Measurements from ENCODE around the gene CNNM2. TPM values are rescaled to one million over a fixed set of nuclear protein-coding genes. Genes with fewer than 3 reads are reported as not detected.
A peak's percentile ranks its signal among the peaks of the same experiment; 100 is the strongest.

Gene CNNM2
- total RNA-seq (2014; rRNA removed), result 5.3 and 5.5 TPM in 2 replicates
- 2.0 TPM for polyA plus RNA-seq (2012)

GRCh38 chr10:102917962-102918816, at the start of gene CNNM2:
Gene CNNM2 (plus strand): TSS chr10:102918294. CDS start chr10:102918481, 187 bp downstream.
- DNase-seq (ENCODE audit: low read depth), result peak; percentile 100

- DNase-seq (ENCODE audit: low read depth), result no peak
Measured at GRCh38 chr10:102868911-102869257, 49.2 kb upstream of the CNNM2 start.

- DNase-seq (ENCODE audit: low read depth), result no peak
Measured at GRCh38 chr10:102869258-102870198, 48.6 kb upstream of the CNNM2 start, which contains the start of gene AS3MT. Gene AS3MT (plus strand): TSS chr10:102869470. CDS start chr10:102869593, 123 bp downstream.

GRCh38 chr10:102870221-102870620, 47.9 kb upstream of the CNNM2 start:
- DNase-seq (ENCODE audit: low read depth), result no peak

DNA sequence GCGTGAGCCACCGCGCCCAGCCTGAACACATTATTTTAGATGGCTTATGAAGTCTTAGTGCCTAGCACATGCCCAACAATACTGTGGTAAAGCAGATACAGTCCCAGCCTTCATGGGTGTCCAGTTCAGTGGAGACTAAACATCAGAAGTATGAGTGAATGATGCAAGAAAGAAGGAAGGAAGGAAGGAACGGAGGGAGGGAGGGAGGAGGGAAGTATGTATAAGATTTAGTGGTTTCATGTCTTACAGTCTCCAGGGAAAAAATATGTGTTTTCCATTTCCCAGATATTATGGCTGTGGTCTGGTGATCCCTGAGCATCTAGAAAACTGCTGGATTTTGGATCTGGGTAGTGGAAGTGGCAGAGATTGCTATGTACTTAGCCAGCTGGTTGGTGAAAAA, 45.9 kb upstream of the CNNM2 start:
- DNase-seq (ENCODE audit: low read depth), result no peak

DNA sequence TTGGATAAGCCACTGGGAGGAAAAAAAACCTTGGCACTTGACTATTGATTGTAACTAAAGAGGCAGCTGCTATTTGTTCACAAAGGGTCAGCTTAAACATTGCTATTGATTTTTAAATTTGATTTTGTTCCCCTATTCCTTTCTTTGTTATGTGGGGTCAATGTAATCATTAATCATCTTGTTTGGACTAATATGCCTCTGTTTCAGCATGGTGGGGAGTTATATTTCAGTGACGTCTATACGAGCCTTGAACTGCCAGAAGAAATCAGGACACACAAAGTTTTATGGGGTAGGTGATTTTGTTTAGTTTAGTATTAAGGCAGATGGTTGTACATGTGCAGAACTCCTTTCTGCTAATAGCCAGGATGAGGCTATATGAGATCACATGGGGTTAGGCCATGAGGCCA, 41.3 kb upstream of the CNNM2 start:
- no peak for DNase-seq (ENCODE audit: low read depth)

GRCh38 chr10:102878629-102879028, 39.5 kb upstream of the CNNM2 start:
- DNase-seq (ENCODE audit: low read depth), result no peak

DNA sequence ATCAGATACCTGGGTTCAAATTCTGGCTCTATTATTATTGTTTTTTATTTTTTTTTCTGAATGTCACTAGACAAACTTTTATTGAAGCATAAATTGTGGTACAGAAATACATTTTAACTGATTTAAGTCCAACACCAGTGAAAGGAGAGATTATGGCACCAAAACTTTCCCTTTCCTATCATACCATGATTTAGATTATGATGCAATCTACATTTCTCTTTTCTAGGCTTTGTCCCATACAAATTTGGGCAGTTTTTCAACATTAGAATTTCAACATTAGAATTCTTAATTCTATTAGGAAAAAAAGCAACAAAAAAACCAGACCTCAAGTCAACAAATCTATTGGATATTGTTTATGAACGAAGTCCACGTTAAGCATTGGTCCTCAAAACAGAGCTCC, 37.8 kb upstream of the CNNM2 start:
- no peak for DNase-seq (ENCODE audit: low read depth)

- DNase-seq (ENCODE audit: low read depth), result no peak
Measured at GRCh38 chr10:102888048-102888447, 30.0 kb upstream of the CNNM2 start.

- DNase-seq (ENCODE audit: low read depth), result no peak
Measured at GRCh38 chr10:102894466-102895213, 23.5 kb upstream of the CNNM2 start.

- DNase-seq (ENCODE audit: low read depth), result no peak
Measured at GRCh38 chr10:102900006-102900405, 18.1 kb upstream of the CNNM2 start.

- no peak for DNase-seq (ENCODE audit: low read depth)
Measured at GRCh38 chr10:102904346-102904745, 13.7 kb upstream of the CNNM2 start.

GRCh38 chr10:102906507-102906906, 11.6 kb upstream of the CNNM2 start:
- DNase-seq (ENCODE audit: low read depth), result no peak

DNA sequence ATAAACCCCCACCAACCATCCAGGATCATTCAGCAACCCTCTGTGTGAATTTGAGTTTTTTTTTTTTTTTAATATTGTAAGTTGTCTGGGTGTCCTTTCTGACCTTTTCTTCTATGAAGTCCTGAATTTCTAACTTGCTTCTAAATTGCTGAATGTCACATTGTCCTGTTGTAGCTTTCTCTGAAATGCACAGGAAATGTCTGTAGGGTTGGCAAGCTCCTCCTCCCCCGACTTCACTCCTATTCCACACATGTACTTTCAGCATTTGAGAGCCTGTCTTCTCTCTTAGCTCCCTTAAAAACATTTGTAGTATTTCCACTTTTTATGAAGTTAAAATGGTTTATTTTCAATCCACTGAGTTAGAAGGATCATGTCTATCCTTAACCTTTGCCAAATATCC, 3.3 kb upstream of the CNNM2 start:
- no peak for DNase-seq (ENCODE audit: low read depth)

DNA sequence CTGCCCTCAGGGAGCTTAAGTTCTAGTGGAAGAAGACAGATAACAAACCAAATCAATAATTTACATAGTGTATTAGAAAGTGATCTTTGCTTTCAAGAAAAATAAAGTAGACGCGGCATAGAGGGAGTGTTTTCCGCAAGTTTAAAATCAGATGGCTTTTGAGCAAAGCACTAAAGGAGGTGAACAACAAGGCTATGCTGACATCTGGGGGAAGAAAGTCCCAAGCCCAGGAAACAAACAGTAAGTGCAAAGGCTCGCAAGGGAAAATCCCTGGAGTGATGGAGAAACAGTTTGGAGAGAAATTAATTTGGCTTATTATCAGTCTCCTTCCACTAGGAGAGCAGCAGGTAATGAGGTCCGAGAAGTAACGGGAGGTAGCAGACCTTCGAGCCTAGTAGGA, 1.9 kb upstream of the CNNM2 start:
- no peak for DNase-seq (ENCODE audit: low read depth)

DNA sequence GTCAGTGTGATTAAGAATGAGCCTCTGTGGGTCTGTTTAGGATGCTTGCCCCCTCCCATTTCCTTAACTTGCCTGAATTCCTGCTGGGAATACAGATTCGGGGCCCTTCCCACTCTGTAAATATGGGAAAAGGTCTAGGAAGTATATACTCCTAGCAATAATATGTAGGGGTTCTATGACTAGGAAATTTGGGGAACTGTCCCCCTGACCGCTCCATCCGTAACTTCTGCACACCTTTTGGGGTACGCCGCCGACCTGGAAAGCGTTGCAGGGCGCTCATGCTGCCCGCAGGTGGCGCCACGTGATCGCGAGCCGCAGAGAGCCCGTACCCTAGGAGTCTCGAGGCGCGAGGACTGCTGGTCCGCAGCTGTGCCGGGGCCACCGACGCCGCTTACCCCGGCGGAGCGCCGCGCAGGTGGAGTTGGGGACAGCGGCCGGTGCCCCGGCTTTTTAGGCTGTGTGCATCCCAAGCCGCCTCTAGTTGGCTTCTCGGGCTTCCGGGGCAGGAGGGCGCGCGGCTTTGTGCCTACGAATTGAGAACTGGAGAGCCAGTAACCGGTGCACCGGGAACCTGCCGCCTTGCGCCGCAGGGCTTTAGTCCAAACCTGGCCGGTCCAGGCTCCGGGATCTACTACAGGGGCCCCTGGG, 656 bp upstream of the CNNM2 start:
- DNase-seq (ENCODE audit: low read depth), result peak; percentile 54

DNA sequence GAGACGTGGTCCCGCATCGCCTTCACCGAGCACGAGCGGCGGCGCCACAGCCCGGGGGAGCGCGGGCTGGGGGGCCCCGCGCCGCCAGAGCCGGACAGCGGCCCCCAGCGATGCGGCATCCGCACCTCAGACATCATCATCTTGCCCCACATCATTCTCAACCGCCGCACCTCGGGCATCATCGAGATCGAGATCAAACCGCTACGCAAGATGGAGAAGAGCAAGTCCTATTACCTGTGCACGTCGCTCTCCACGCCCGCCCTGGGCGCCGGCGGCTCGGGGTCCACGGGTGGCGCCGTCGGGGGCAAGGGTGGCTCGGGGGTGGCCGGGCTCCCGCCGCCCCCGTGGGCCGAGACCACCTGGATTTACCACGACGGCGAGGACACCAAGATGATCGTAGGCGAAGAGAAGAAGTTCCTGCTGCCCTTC, 737 bp downstream of the CNNM2 start:
- peak; percentile 12 for DNase-seq (ENCODE audit: low read depth)

GRCh38 chr10:102919246-102919959, 1.3 kb downstream of the CNNM2 start:
- DNase-seq (ENCODE audit: low read depth), result no peak

GRCh38 chr10:102919992-102920739, 2.1 kb downstream of the CNNM2 start:
- DNase-seq (ENCODE audit: low read depth), result no peak

GRCh38 chr10:102923601-102924000, 5.5 kb downstream of the CNNM2 start:
- no peak for DNase-seq (ENCODE audit: low read depth)
